GM18511 (cell line): ENCODE data around the gene IER2.
"Not testable (repeated sequence)": the region's sequence is repeated elsewhere in the genome, so short reads cannot be mapped to it uniquely, and the experiment has no call there.

Source experiments
- ATAC-seq: cut with Tn5 transposase; IDR thresholded peaks from one replicate; pipeline ENCODE4 v1.9.1; 2021; ENCODE audit warnings: mild to moderate bottlenecking, moderate library complexity; ENCODE audit not compliant: unreplicated experiment

IER2 gene

GRCh38 chr19:13190781-13191540 is 40.8 kb downstream of the IER2 start:
- no peak for ATAC-seq

DNA sequence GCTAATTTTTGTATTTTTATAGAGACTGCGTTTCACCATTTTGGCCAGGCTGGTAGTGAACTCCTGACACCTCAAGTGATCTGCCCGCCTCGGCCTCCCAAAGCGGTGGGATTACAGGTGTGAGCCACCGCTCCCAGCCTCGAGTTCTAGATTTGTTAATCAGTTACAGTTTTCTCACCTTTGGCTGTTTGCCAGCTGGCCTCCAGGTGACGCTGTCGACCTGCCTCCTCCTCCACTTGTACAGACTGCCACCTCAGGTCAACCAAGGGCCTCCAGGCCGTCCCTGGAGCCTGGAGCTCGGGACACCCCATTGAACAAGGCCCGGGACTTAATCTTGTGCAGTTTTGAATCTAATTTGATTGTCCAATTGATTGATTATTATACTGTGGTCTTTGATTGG is 45.5 kb downstream of the IER2 start:
- ATAC-seq = no peak

DNA sequence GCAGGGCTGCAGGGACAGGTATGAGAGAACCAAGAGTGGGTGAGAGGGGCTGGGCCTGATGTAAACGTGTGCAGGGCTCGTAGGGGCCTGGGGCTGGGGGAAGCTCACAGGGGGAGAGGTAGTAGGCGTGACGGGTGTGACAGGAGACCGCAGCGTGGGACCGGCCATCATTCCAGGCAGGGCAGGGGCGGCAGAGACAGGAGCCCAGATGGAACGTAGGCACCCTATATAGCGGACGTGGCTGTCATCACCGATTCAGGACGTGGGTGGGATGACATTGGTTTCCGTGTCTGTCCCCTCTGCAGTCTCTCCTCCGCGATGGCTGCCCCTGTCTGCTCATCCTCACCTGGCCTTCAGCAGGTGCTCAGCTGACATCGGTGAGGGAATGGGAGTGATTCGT is 48.4 kb downstream of the IER2 start:
- ATAC-seq = no peak

DNA sequence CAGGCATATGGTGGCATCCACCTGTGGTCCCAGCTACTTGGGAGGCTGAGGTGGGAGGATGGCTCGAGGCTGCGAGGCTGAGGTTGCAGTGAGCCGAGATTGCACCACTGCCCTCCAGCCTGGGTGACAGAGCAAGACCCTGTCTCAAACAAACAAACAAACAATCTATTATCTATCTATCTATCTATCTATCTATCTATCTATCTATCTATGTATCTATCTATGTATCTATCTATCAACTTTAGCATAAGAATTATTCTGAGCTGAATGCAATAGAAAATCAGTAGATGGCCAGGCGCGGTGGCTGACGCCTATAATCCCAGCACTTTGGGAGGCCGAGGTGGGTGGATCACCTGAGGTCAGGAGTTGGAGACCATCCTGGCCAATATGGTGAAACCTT is 51.9 kb downstream of the IER2 start:
- ATAC-seq = not testable (repeated sequence)
